ENCODE results near the gene GATD1. TPM values are rescaled to one million over a fixed set of nuclear protein-coding genes. Genes with fewer than 3 reads are reported as not detected.

GATD1 gene
- total and polyA plus RNA-seq, 10 of the 15 experiments (the other 5 are each of a cell fraction or from before 2014, with no cell fraction given) = 1.2 to 92.6 (median 22.3) TPM

- TF ChIP-seq RELB (IDR thresholded peaks at IDR 0.05; ENCODE audit: low read depth) (no peak), HDGF (IDR thresholded peaks at IDR 0.05) (no peak), ETV6 (conservative IDR thresholded peaks at IDR 0.05 in 1 of 2, IDR thresholded peaks at IDR 0.05 in 1 of 2; ENCODE audit: borderline replicate concordance in 1 of 2, low read depth in 1 of 2) (no peak), SUZ12 (IDR thresholded peaks at IDR 0.05; ENCODE audit: unreplicated experiment) (no peak), ZSCAN29 (IDR thresholded peaks at IDR 0.05) (no peak)
Observed at GRCh38 chr11:819129-819931, 42.0 kb upstream of the GATD1 start (continued).

GRCh38 chr11:818396-819128, 41.3 kb upstream of the GATD1 start, which contains the start of gene PNPLA2:
Gene PNPLA2 (plus strand): TSS chr11:818914. CDS start chr11:819719, 805 bp downstream.
- peak within 1 kb of the TSS; percentile 82 for H3K9ac ChIP-seq (ENCODE audit: control insufficient read depth, insufficient read depth, low read length)
- no peaks in the 10 kb centered on the region; the same call in 1 of the 2 replicates for H3K4me1 ChIP-seq (ENCODE audit: control insufficient read depth, insufficient read depth, low read length)
- peak within 1 kb of the TSS; percentile 72 for H2AFZ ChIP-seq (ENCODE audit: control insufficient read depth, low read depth, low read length)
- BruUV-seq (replicated peaks) = no TSS peak
- H3K9me3 ChIP-seq (replicated peaks; ENCODE audit: control insufficient read depth, insufficient read depth, low read length) = no peaks in the 10 kb centered on the region
- WGBS (ENCODE audit: insufficient coverage, insufficient replicate concordance, low lambda C conversion rate, missing lambda C conversion rate) = 35% methylated on average over 20 of the region's 20 CpGs
- peaks cover under 1 to 6% of the 10 kb centered on the region in 2 experiments; a peak in 3 of 4 replicates for H3K36me3 ChIP-seq (ENCODE audit: control insufficient read depth in 2 of 2, insufficient read depth in 2 of 2, low read length in 1 of 2)
- peaks cover 4% of the 10 kb centered on the region for H4K20me1 ChIP-seq (ENCODE audit: control insufficient read depth, insufficient read depth)
- peak within 1 kb of the TSS; percentile 73 for H3K27ac ChIP-seq (ENCODE audit: control insufficient read depth, insufficient read depth)
- RAD21 ChIA-PET (ENCODE audit: unreplicated experiment) = interaction anchor here (0.8 to 1.9 kb wide), 5 partner anchors 9 to 77 kb away, joined by 3 to 13 read pairs (median 4); partner anchors contain the start of genes PIDD1 and RPLP2
- H3K4me3 ChIP-seq = peak within 1 kb of the TSS; percentile 82
- no peak for ATAC-seq
- FAIRE-seq = no peak
- SMC1A ChIA-PET (ENCODE audit: uncharacterized antibody, unreplicated experiment) = interaction anchor here (0.8 to 1.7 kb wide), 2 partner anchors 8 to 10 kb away, joined by 4 to 5 read pairs; partner anchors contain the start of gene RPLP2
- DNase-seq (ENCODE audit: low read depth, low spot score) = no peak
- no peaks in the 10 kb centered on the region for H3K27me3 ChIP-seq (replicated peaks in 1 of 2; ENCODE audit: control insufficient read depth in 2 of 2, insufficient read depth in 2 of 2, low read length in 1 of 2)
- H3K4me2 ChIP-seq (ENCODE audit: control insufficient read depth, insufficient read depth) = peak within 1 kb of the TSS; percentile 83
- intact Hi-C loops (cut with micrococcal nuclease; ENCODE audit: unreplicated experiment) = no loop called here
- POLR2A ChIA-PET = interaction anchor here (0.6 to 4.3 kb wide), 13 partner anchors 8 to 203 kb away, joined by 3 to 33 read pairs (median 7); partner anchors contain the start of genes CD151, CRACR2B, IRF7 and PIDD1
- peaks cover 5% of the 10 kb centered on the region for H3K79me2 ChIP-seq (ENCODE audit: control insufficient read depth, insufficient read depth, low read length)
- in situ Hi-C loops (cut with MboI) = loop anchor here (25.0 kb wide), 1 partner anchor 1569 kb away; the partner anchor contains the start of gene CD81
- TF ChIP-seq BACH1 (IDR thresholded peaks at IDR 0.05; ENCODE audit: borderline replicate concordance) (peak; percentile 33; the same call in 1 of the 2 replicates), CREM (IDR thresholded peaks at IDR 0.05; ENCODE audit: low read depth) (no peak)
- CTCF ChIA-PET = interaction anchor here (1.2 to 1.3 kb wide), 2 partner anchors 8 to 24 kb away, joined by 4 read pairs; partner anchors contain the start of genes POLR2L and TSPAN4

Measured in GM12878 (cell line).